Nephron (organoid): ENCODE data around the gene TMEM87B.

ENCODE experiments used
- H3K27ac Mint-ChIP-seq, 3 experiments: 2 replicates each; pipeline ENCODE4 v1.8.0; 2020; ENCODE audit warnings: mixed read lengths in 3 of 3, mild to moderate bottlenecking in 2 of 3, moderate library complexity in 1 of 3
- H3K27me3 Mint-ChIP-seq: 2 replicates; pipeline ENCODE4 v1.8.0; 2021; ENCODE audit warnings: low read depth, mild to moderate bottlenecking, moderate library complexity, mixed read lengths
- H3K36me3 Mint-ChIP-seq: 2 replicates; pipeline ENCODE4 v1.8.0; 2020; ENCODE audit warnings: low read depth, mixed read lengths
- H3K4me1 Mint-ChIP-seq: 2 replicates; pipeline ENCODE4 v1.8.0; 2020; ENCODE audit warnings: mixed read lengths
- H3K4me3 Mint-ChIP-seq, 3 experiments: 2 replicates each; pipeline ENCODE4 v1.8.0; 2020; ENCODE audit warnings: mild to moderate bottlenecking in 3 of 3, mixed read lengths in 3 of 3, moderate library complexity in 2 of 3
- H3K9me3 Mint-ChIP-seq: 2 replicates; pipeline ENCODE4 v1.8.0; 2020; ENCODE audit warnings: mixed read lengths
- CTCF ChIP-seq, 3 experiments: fragments of 200-600 bp; sonication (generic); IDR thresholded peaks; one replicate each; pipeline ENCODE4 v1.5.0; 2021; ENCODE audit warnings: antibody characterized with exemption in 3 of 3; ENCODE audit not compliant: unreplicated experiment in 3 of 3

The TMEM87B gene

GRCh38 chr2:112141626-112142007, 86.5 kb downstream of the TMEM87B start:
- no peak for TF ChIP-seq CTCF (IDR thresholded peaks at IDR 0.05; ENCODE audit: unreplicated experiment in 3 of 3)
- Mint-ChIP-seq H3K36me3 (no peaks in the 10 kb centered on the region), H3K4me3 (peak overlapping the region; percentile 20 to 61 (median 48)), H3K27ac (no peak overlapping the region), H3K27me3 (peaks cover 39% of the 10 kb centered on the region), H3K9me3 (no peaks in the 10 kb centered on the region), H3K4me1 (peaks cover under 1% of the 10 kb centered on the region)

GRCh38 chr2:112142525-112143078, 87.5 kb downstream of the TMEM87B start:
- Mint-ChIP-seq H3K9me3 (no peaks in the 10 kb centered on the region), H3K4me1 (peaks cover 10% of the 10 kb centered on the region)

GRCh38 chr2:112143150-112143549, 88.1 kb downstream of the TMEM87B start:
- no peak for TF ChIP-seq CTCF (IDR thresholded peaks at IDR 0.05; ENCODE audit: unreplicated experiment in 3 of 3)
- Mint-ChIP-seq H3K9me3 (no peaks in the 10 kb centered on the region), H3K27me3 (peaks cover 25% of the 10 kb centered on the region), H3K4me1 (peaks cover 16% of the 10 kb centered on the region), H3K36me3 (no peaks in the 10 kb centered on the region), H3K4me3 (no peak overlapping the region), H3K27ac (no peak overlapping the region)

More at GRCh38 chr2:112142525-112143078, 87.5 kb downstream of the TMEM87B start:
- TF ChIP-seq CTCF (IDR thresholded peaks at IDR 0.05; ENCODE audit: unreplicated experiment in 3 of 3): no peak
- Mint-ChIP-seq H3K36me3 (no peaks in the 10 kb centered on the region), H3K4me3 (peak overlapping the region in 1 of 3 experiments; percentile 15), H3K27me3 (peaks cover 29% of the 10 kb centered on the region), H3K27ac (no peak overlapping the region)

GRCh38 chr2:112144966-112145365, 89.9 kb downstream of the TMEM87B start:
- peaks cover 25% of the 10 kb centered on the region for H3K4me1 Mint-ChIP-seq
- H3K9me3 Mint-ChIP-seq: no peaks in the 10 kb centered on the region
- TF ChIP-seq CTCF (IDR thresholded peaks at IDR 0.05; ENCODE audit: unreplicated experiment in 3 of 3): no peak
- H3K27ac Mint-ChIP-seq: no peak overlapping the region
- no peak overlapping the region for H3K4me3 Mint-ChIP-seq
- H3K27me3 Mint-ChIP-seq: peaks cover 25% of the 10 kb centered on the region
- H3K36me3 Mint-ChIP-seq: no peaks in the 10 kb centered on the region

- H3K4me3 Mint-ChIP-seq: peak overlapping the region in 2 of 3 experiments; percentile 9 to 13
- H3K27me3 Mint-ChIP-seq: peaks cover 5% of the 10 kb centered on the region
- no peak for TF ChIP-seq CTCF (IDR thresholded peaks at IDR 0.05; ENCODE audit: unreplicated experiment in 3 of 3)
- peaks cover 30% of the 10 kb centered on the region for H3K4me1 Mint-ChIP-seq
- peak overlapping the region; percentile 20 to 84 (median 76) for H3K27ac Mint-ChIP-seq
- no peaks in the 10 kb centered on the region for H3K36me3 Mint-ChIP-seq
- no peaks in the 10 kb centered on the region for H3K9me3 Mint-ChIP-seq
These were observed 92.5 kb downstream of the TMEM87B start for GRCh38 chr2:112147382-112148168.
